ENCODE data around the gene SACM1L.

Gene SACM1L

DNA sequence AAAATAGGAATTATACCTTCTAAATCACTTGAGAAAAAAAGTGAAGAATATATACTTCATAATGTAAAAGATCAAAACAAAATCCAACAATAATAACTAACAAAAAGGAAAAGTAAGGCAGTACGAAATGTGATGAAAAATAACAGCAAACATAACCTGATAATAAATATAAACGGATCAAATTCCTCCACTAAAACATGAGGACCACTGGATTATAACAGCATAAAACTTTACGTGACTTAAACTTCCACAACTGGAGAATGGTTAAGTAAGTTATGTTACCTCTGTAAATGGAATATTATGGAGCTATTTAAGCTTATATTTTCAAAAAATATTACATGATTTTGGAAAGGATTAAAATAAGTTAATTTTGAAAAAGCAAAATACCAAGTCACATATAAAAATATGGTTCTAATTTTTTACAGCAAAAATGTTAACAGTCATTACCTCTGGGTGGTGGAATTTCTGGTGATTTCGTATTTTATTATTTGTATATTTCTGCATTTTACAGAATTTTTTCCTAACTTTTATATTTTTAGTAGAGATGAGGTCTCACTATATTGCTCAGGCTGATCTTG is 100.1 kb downstream of the SACM1L start:
- no peak for TF ChIP-seq FOXP2 (optimal IDR thresholded peaks at IDR 0.05; ENCODE audit: control extremely low read depth, extremely low read length, insufficient read depth)
- no peak for TF ChIP-seq POLR2AphosphoS5 (IDR thresholded peaks at IDR 0.05; ENCODE audit: borderline replicate concordance, low read depth, low read length)
- TF ChIP-seq EZH2 (IDR thresholded peaks at IDR 0.05) = no peak
- Histone ChIP-seq H3K27ac (no peak overlapping the region), H3K9ac (ENCODE audit: insufficient read length) (no peak overlapping the region), H3K9me3 (ENCODE audit: low read depth, low read length) (no peaks in the 10 kb centered on the region), H3K4me3 (no peak overlapping the region), H3K36me3 (ENCODE audit: insufficient read depth, low read length) (no peaks in the 10 kb centered on the region)
- no peak for DNase-seq (ENCODE audit: low read depth, low spot score)

DNA sequence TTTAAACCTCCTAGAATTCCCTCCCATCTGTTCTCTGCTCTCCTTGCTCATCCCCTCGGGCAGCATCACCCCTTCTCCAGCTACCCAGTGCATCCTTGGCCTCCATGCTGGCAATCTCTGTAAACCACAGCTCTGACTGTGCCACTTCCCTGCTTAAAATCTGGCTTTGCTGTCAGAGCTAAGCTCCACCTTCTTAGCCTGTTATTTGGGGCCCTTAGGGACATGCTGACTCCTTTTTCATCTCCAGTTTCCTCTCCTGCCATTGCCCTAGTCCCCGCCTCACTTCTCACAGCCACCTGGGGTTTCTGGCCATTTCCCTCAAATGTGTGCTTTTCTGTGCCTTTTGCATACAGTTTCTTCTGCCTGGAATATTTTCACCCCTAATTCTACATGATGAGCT is 101.4 kb downstream of the SACM1L start:
- Histone ChIP-seq H3K36me3 (ENCODE audit: insufficient read depth, low read length) (no peaks in the 10 kb centered on the region), H3K9ac (ENCODE audit: insufficient read length) (no peak overlapping the region), H3K4me3 (no peak overlapping the region), H3K9me3 (ENCODE audit: low read depth, low read length) (no peaks in the 10 kb centered on the region), H3K27ac (no peak overlapping the region)
- DNase-seq (ENCODE audit: low read depth, low spot score) = no peak
- no peak for TF ChIP-seq EZH2 (IDR thresholded peaks at IDR 0.05)
- no peak for TF ChIP-seq POLR2AphosphoS5 (IDR thresholded peaks at IDR 0.05; ENCODE audit: borderline replicate concordance, low read depth, low read length)
- TF ChIP-seq FOXP2 (optimal IDR thresholded peaks at IDR 0.05; ENCODE audit: control extremely low read depth, extremely low read length, insufficient read depth) = no peak

DNA sequence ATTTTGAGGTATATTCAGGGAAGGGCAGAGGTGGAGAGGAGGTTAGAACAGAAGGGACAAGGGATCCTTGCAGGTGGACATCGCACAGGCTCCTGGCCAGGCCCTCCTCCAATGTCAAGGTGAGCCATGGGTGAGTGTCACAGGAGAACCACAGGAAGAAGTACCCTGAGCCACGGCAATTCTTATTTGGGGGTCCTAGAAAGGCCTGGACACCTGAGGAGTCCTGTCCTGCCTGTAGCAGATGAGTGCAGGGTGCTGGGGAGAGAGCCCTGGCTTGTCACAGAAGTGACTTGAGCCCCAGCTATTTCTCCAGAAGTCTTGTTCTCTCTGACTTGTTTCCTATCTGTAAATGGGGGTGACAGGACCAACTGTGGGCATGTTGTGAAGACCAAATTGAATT is 102.8 kb downstream of the SACM1L start:
- H3K9ac ChIP-seq (ENCODE audit: insufficient read length) = no peak overlapping the region
- TF ChIP-seq EZH2 (IDR thresholded peaks at IDR 0.05) = no peak
- no peak for TF ChIP-seq FOXP2 (optimal IDR thresholded peaks at IDR 0.05; ENCODE audit: control extremely low read depth, extremely low read length, insufficient read depth)
- no peak for TF ChIP-seq POLR2AphosphoS5 (IDR thresholded peaks at IDR 0.05; ENCODE audit: borderline replicate concordance, low read depth, low read length)
- H3K36me3 ChIP-seq (ENCODE audit: insufficient read depth, low read length) = no peaks in the 10 kb centered on the region
- no peaks in the 10 kb centered on the region for H3K9me3 ChIP-seq (ENCODE audit: low read depth, low read length)
- H3K27ac ChIP-seq = no peak overlapping the region
- H3K4me3 ChIP-seq = no peak overlapping the region
- no peak for DNase-seq (ENCODE audit: low read depth, low spot score)

DNA sequence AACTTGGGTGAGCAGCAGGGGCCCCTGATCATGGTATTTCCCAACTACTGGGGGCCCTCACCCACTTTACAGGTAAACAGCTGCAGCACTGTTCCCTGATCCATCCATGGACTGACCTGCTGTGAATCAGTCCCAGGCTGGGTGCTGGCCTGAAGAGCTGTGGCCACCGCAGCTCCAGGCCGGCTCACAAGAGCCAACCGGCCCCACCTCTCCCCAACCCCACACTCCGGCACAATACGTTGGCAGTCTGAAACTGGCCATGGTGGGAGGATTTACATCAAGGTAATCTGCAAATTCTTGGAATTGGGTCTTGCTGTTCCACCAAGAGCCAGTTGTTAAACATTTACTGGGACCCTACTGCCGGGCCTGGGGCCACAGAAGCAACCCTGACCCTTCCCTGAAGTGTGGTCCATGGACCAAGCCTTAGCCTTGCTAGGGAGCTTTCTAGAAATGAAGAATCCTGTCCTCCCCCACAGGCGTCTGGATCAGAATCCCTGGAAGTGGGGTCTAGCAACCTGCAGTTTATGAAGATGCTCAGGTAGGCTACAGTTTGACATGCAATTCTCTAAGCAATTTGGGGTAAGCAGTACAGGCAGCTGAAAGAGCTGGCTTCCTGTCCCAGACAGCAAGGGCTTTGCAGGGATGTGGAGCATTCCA is 103.4 kb downstream of the SACM1L start:
- H3K36me3 ChIP-seq (ENCODE audit: insufficient read depth, low read length) = no peaks in the 10 kb centered on the region
- TF ChIP-seq POLR2AphosphoS5 (IDR thresholded peaks at IDR 0.05; ENCODE audit: borderline replicate concordance, low read depth, low read length) (no peak), EZH2 (IDR thresholded peaks at IDR 0.05) (no peak), FOXP2 (optimal IDR thresholded peaks at IDR 0.05; ENCODE audit: control extremely low read depth, extremely low read length, insufficient read depth) (no peak)
- no peak for DNase-seq (ENCODE audit: low read depth, low spot score)
- no peak overlapping the region for H3K27ac ChIP-seq
- no peak overlapping the region for H3K4me3 ChIP-seq
- no peaks in the 10 kb centered on the region for H3K9me3 ChIP-seq (ENCODE audit: low read depth, low read length)
- H3K9ac ChIP-seq (ENCODE audit: insufficient read length) = no peak overlapping the region

DNA sequence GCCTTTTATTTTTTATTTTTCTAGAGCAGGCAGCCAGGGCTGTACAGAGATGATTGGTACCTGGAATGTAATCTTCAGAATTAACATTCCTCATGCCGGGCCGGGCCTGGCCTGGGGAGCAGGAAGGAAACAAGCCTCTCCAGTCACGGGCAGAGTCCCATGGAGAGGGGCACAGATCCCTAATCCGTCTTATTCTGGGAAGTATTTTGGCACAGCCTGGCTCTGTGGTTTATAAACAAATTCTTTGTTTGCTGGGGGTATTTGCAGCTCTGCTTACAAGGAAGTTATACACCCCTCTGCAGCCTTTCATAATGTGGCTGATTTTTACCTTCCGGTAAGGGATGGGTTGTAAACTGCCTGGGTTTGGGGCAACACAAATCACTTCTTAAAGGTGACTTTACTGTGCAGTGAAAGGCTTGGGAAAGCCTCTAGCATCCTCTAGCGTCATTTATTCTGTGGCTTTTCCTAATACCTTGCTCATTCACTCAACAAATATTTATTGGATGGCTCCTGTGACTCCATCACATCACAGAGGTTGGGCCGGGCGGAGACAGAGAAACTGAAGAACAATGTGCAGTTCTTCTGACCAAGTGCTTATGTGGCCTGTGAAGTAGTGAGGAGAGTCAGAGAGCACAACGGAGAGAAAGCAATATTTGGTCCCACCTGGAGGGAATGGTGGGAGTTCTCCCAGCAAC is 104.4 kb downstream of the SACM1L start:
- H3K9me3 ChIP-seq (ENCODE audit: low read depth, low read length) = no peaks in the 10 kb centered on the region
- DNase-seq (ENCODE audit: low read depth, low spot score) = no peak
- no peak overlapping the region for H3K27ac ChIP-seq
- no peak overlapping the region for H3K9ac ChIP-seq (ENCODE audit: insufficient read length)
- H3K4me3 ChIP-seq = no peak overlapping the region
- TF ChIP-seq POLR2AphosphoS5 (IDR thresholded peaks at IDR 0.05; ENCODE audit: borderline replicate concordance, low read depth, low read length) = no peak
- TF ChIP-seq EZH2 (IDR thresholded peaks at IDR 0.05) = no peak
- no peak for TF ChIP-seq FOXP2 (optimal IDR thresholded peaks at IDR 0.05; ENCODE audit: control extremely low read depth, extremely low read length, insufficient read depth)
- no peaks in the 10 kb centered on the region for H3K36me3 ChIP-seq (ENCODE audit: insufficient read depth, low read length)

DNA sequence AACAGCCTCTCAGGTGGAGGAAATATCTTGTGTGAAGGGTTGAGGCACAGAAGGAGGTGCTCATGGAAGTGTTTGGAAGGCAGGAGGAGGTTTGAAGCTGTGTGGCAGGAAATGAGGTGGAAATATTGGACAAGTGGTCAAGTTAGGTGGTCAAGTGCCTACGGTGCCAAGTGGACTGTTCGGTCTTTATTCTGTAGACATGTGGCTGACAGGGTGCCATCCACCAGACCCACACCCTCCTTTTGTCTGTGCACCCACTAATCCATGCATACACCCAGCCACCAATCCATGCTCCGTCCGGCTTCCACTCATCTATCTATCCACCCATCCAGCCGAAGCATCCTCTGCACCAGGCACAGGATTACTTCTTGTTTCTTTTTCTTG is 105.0 kb downstream of the SACM1L start:
- no peak for DNase-seq (ENCODE audit: low read depth, low spot score)
- no peak overlapping the region for H3K4me3 ChIP-seq
- no peaks in the 10 kb centered on the region for H3K36me3 ChIP-seq (ENCODE audit: insufficient read depth, low read length)
- TF ChIP-seq FOXP2 (optimal IDR thresholded peaks at IDR 0.05; ENCODE audit: control extremely low read depth, extremely low read length, insufficient read depth) = no peak
- TF ChIP-seq EZH2 (IDR thresholded peaks at IDR 0.05) = no peak
- no peak for TF ChIP-seq POLR2AphosphoS5 (IDR thresholded peaks at IDR 0.05; ENCODE audit: borderline replicate concordance, low read depth, low read length)
- no peak overlapping the region for H3K9ac ChIP-seq (ENCODE audit: insufficient read length)
- H3K9me3 ChIP-seq (ENCODE audit: low read depth, low read length) = no peaks in the 10 kb centered on the region
- H3K27ac ChIP-seq = no peak overlapping the region

DNA sequence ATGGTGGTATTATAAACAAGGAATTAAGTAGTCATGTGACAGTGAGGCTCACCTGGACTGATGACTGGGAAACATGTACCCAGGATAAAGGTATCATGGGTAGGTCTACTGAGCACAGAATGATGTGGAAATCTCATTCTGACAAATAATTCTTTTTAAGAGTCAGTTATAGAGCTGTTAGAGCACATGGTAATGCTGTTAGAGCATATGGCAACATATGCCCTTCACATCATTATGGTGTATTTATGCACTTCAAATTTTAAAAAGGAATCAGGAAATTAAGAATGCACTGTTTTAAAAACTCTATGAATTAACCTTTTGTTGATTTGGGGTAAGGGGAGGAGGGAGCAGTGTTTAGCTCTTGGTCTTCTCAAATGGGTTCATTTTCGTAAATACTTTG is 105.5 kb downstream of the SACM1L start:
- Histone ChIP-seq H3K36me3 (ENCODE audit: insufficient read depth, low read length) (no peaks in the 10 kb centered on the region), H3K9me3 (ENCODE audit: low read depth, low read length) (no peaks in the 10 kb centered on the region), H3K4me3 (no peak overlapping the region), H3K27ac (no peak overlapping the region), H3K9ac (ENCODE audit: insufficient read length) (no peak overlapping the region)
- no peak for DNase-seq (ENCODE audit: low read depth, low spot score)
- no peak for TF ChIP-seq FOXP2 (optimal IDR thresholded peaks at IDR 0.05; ENCODE audit: control extremely low read depth, extremely low read length, insufficient read depth)
- TF ChIP-seq POLR2AphosphoS5 (IDR thresholded peaks at IDR 0.05; ENCODE audit: borderline replicate concordance, low read depth, low read length) = no peak
- TF ChIP-seq EZH2 (IDR thresholded peaks at IDR 0.05) = no peak
